Chondrocyte (in vitro differentiated cells): Measurements from ENCODE around the gene LRRC3. TPM values are rescaled to one million over a fixed set of nuclear protein-coding genes. Genes with fewer than 3 reads are reported as not detected.
"Not testable (repeated sequence)": the region's sequence is repeated elsewhere in the genome, so short reads cannot be mapped to it uniquely, and the experiment has no call there.

Source experiments
- DNase-seq: peaks from one replicate; pipeline ENCODE4 v3.0.0; 2021; ENCODE audit warnings: mixed read lengths, low spot score
- H3K27ac Mint-ChIP-seq: one replicate; pipeline ENCODE4 v1.8.0; 2021; ENCODE audit warnings: mild to moderate bottlenecking, moderate library complexity, mixed read lengths; ENCODE audit not compliant: unreplicated experiment
- H3K27me3 Mint-ChIP-seq: 2 replicates; pipeline ENCODE4 v1.8.0; 2021; ENCODE audit warnings: low read depth, mixed read lengths
- H3K36me3 Mint-ChIP-seq: 2 replicates; pipeline ENCODE4 v1.8.0; 2021; ENCODE audit warnings: low read depth, mixed read lengths
- H3K4me1 Mint-ChIP-seq: 2 replicates; pipeline ENCODE4 v1.8.0; 2021; ENCODE audit warnings: low read depth, mild to moderate bottlenecking, mixed read lengths
- H3K4me3 Mint-ChIP-seq: one replicate; pipeline ENCODE4 v1.8.0; 2021; ENCODE audit warnings: mild to moderate bottlenecking, moderate library complexity, mixed read lengths; ENCODE audit not compliant: unreplicated experiment
- H3K9me3 Mint-ChIP-seq: 2 replicates; pipeline ENCODE4 v1.8.0; 2021; ENCODE audit warnings: low read depth, mixed read lengths
- total RNA-seq: library from RNA; stranded (reverse); gene quantifications from 3 replicates; pipeline ENCODE4 v1.2.1, GENCODE V29; 2021
- TF ChIP-seq, protein P1 (sequence below): fragments of 200-600 bp; sonication (generic); IDR thresholded peaks from 2 replicates; pipeline ENCODE4 v1.5.0; 2021; ENCODE audit warnings: antibody characterized with exemption, mild to moderate bottlenecking, moderate library complexity

The LRRC3 gene
- total RNA-seq, 1 donor from 2014 or later, result 8.0 TPM

DNA sequence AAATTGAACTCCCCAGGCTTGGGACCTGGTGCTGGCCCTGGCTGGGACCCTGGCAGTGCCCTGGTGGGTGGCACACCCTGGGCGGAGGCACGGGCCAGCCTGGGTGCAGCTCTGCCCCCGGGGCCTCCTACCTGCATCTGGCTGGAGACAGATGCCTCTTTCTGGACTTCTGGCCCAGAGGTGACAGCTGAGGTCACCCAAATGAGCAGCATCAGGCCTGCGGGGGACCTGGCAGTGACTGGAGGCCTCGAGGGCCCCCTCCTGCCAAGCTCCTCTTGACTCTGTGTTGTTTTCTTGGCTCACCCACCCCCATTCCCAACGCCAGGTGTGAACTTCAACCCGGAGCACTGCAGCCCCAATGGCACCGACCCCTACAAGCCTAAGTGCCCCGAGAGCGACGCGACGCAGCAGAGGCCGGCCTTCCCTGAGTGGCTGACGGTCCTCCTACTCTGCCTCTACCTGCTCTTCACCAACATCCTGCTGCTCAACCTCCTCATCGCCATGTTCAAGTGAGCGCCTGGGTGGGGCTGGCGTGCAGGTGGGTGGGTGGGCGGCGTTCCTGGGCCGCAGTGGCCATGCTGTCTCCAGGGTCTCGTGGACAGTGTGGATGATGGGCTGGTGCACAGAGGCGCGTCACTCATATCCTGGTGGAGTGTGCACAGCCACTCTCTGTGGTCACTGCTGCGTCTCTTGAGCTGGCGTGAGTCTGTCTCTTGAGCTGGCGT is 41.6 kb upstream of the LRRC3 start:
- TF ChIP-seq, protein P1, sequence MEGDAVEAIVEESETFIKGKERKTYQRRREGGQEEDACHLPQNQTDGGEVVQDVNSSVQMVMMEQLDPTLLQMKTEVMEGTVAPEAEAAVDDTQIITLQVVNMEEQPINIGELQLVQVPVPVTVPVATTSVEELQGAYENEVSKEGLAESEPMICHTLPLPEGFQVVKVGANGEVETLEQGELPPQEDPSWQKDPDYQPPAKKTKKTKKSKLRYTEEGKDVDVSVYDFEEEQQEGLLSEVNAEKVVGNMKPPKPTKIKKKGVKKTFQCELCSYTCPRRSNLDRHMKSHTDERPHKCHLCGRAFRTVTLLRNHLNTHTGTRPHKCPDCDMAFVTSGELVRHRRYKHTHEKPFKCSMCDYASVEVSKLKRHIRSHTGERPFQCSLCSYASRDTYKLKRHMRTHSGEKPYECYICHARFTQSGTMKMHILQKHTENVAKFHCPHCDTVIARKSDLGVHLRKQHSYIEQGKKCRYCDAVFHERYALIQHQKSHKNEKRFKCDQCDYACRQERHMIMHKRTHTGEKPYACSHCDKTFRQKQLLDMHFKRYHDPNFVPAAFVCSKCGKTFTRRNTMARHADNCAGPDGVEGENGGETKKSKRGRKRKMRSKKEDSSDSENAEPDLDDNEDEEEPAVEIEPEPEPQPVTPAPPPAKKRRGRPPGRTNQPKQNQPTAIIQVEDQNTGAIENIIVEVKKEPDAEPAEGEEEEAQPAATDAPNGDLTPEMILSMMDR, result no peak
- no peak overlapping the region for H3K27ac Mint-ChIP-seq
- H3K4me1 Mint-ChIP-seq, result no peaks in the 10 kb centered on the region
- peak; percentile 59 for DNase-seq
- H3K27me3 Mint-ChIP-seq, result peaks cover 24% of the 10 kb centered on the region
- peaks cover 14% of the 10 kb centered on the region for H3K9me3 Mint-ChIP-seq
- peaks cover 3% of the 10 kb centered on the region for H3K36me3 Mint-ChIP-seq
- no peak overlapping the region for H3K4me3 Mint-ChIP-seq

DNA sequence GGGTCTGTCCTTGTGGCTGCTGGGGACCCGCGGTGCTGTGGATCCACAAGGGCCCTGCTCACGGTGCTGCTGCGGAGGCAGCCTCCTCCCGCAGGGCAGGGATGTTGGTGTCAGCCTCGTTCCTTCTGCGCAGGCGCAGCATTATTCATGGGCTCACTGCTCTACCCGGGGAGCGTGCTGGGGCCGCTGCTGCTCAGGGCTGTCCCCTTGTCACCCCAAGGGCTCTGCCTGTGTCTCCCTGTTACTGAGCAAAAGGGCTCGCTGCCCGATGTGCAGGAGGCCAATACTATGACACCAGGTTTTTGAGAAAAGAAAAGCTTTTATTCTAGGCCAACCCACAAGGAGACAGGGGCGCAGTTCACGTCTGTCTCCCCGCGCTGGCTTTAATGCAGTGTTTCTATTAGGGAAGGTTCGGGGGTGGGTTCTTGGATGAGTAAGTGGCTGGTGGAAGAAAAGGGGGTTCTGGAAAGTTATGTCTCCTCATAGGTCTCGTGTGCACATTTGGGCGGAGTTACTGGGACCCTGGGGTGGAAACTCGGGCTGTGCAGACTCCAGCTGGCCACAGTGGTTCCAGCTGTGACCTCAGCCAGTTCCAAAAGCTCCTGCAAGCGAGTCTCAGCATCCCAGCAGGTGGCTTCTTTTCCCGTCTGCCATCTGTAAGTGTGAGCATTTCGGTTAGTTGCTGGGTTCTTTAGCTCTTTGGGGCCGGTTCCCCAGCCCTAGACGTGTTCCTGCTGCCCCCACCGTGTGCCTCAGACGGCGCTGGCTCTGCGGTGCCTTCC is 40.8 kb upstream of the LRRC3 start:
- H3K9me3 Mint-ChIP-seq, result peaks cover 10% of the 10 kb centered on the region
- DNase-seq, result peak; percentile 87
- TF ChIP-seq, protein P1, result no peak
- peaks cover 3% of the 10 kb centered on the region for H3K36me3 Mint-ChIP-seq
- peaks cover 24% of the 10 kb centered on the region for H3K27me3 Mint-ChIP-seq
- H3K27ac Mint-ChIP-seq, result no peak overlapping the region
- H3K4me1 Mint-ChIP-seq, result no peaks in the 10 kb centered on the region
- H3K4me3 Mint-ChIP-seq, result no peak overlapping the region

- TF ChIP-seq, protein P1, result no peak
- Mint-ChIP-seq H3K36me3 (peaks cover 3% of the 10 kb centered on the region), H3K27me3 (peaks cover 24% of the 10 kb centered on the region), H3K27ac (peak overlapping the region; percentile 6), H3K4me1 (no peaks in the 10 kb centered on the region), H3K4me3 (no peak overlapping the region), H3K9me3 (peaks cover 11% of the 10 kb centered on the region)
- peak; percentile 36 for DNase-seq
Observed at GRCh38 chr21:44415073-44416025, 40.0 kb upstream of the LRRC3 start.

- H3K36me3 Mint-ChIP-seq, result peaks cover 3% of the 10 kb centered on the region
- TF ChIP-seq, protein P1, result no peak
- no peak overlapping the region for H3K4me3 Mint-ChIP-seq
- H3K4me1 Mint-ChIP-seq, result no peaks in the 10 kb centered on the region
- DNase-seq, result peak; percentile 72
- no peak overlapping the region for H3K27ac Mint-ChIP-seq
- H3K9me3 Mint-ChIP-seq, result peaks cover 11% of the 10 kb centered on the region
- H3K27me3 Mint-ChIP-seq, result peaks cover 24% of the 10 kb centered on the region
Observed at GRCh38 chr21:44416193-44416592, 39.1 kb upstream of the LRRC3 start.

- not testable (repeated sequence) for H3K9me3 Mint-ChIP-seq, H3K27ac Mint-ChIP-seq, H3K4me3 Mint-ChIP-seq, H3K36me3 Mint-ChIP-seq, H3K4me1 Mint-ChIP-seq
- H3K27me3 Mint-ChIP-seq, result peaks cover 20% of the 10 kb centered on the region
- peak; percentile 65 for DNase-seq
Observed at GRCh38 chr21:44417621-44418107, 37.6 kb upstream of the LRRC3 start.
